LNCaP clone FGC (cell line): ENCODE data around the gene EPHA5.
"Not testable (repeated sequence)": the region's sequence is repeated elsewhere in the genome, so short reads cannot be mapped to it uniquely, and the experiment has no call there.

Source experiments
- DNase-seq: peaks from one replicate; pipeline ENCODE4 v3.0.0-alpha.2; 2011; ENCODE audit warnings: low read depth
- H3K4me3 ChIP-seq: 2 replicates; pipeline ENCODE4 v1.5.1; 2011; ENCODE audit warnings: mild to moderate bottlenecking, low read depth, low read length, control low read depth
- TF ChIP-seq, protein P1 (sequence below): IDR thresholded peaks from 2 replicates; pipeline ENCODE4 v1.5.1; 2012; ENCODE audit warnings: mild to moderate bottlenecking; ENCODE audit not compliant: control insufficient read depth, insufficient read depth; ENCODE audit errors: extremely low read depth

The EPHA5 gene

GRCh38 chr4:65340382-65341109 is 329.7 kb downstream of the EPHA5 start:
- DNase-seq: no peak
- TF ChIP-seq, protein P1, sequence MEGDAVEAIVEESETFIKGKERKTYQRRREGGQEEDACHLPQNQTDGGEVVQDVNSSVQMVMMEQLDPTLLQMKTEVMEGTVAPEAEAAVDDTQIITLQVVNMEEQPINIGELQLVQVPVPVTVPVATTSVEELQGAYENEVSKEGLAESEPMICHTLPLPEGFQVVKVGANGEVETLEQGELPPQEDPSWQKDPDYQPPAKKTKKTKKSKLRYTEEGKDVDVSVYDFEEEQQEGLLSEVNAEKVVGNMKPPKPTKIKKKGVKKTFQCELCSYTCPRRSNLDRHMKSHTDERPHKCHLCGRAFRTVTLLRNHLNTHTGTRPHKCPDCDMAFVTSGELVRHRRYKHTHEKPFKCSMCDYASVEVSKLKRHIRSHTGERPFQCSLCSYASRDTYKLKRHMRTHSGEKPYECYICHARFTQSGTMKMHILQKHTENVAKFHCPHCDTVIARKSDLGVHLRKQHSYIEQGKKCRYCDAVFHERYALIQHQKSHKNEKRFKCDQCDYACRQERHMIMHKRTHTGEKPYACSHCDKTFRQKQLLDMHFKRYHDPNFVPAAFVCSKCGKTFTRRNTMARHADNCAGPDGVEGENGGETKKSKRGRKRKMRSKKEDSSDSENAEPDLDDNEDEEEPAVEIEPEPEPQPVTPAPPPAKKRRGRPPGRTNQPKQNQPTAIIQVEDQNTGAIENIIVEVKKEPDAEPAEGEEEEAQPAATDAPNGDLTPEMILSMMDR: no peak
- no peak overlapping the region for H3K4me3 ChIP-seq

DNA sequence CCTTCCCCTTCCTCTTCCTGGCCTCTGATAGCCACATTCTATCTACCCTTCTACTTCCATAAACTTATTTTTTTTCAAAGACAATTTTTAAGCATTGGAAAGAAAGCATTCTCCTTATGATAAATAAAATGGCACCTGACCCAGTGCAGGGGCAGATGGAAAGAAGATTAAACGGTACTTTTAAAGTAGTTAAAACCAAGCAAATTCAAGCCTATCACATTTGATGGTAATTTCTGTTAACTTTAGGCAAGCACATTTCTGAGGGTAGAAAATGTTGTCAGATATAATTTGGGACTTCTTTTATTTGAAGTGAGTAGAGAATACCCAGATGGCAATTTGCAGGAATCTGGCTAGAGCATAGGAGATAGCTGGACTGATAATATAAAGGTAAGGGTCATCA is 332.9 kb downstream of the EPHA5 start:
- TF ChIP-seq, protein P1: no peak
- H3K4me3 ChIP-seq: no peak overlapping the region
- DNase-seq: no peak

DNA sequence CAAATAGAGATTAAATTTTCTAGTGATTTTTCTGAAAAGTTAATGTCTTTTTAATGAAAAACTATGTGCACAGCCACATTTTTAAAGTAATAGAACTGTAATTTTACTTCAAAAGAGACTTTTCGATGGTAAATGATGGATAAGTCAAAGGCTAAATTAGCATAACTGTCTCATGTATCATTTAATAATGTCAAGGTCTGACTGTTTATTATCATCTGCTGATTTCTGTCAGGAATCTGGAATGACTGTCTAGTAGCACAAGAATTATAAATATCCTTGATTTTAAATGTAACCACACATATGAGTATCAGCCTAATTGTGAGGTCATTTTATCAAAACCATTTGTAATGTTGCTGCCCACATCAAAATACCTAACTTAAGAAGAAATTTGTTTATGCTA is 333.8 kb downstream of the EPHA5 start:
- TF ChIP-seq, protein P1: no peak
- no peak overlapping the region for H3K4me3 ChIP-seq
- no peak for DNase-seq

GRCh38 chr4:65316534-65316933 is 353.8 kb downstream of the EPHA5 start:
- no peak for DNase-seq
- TF ChIP-seq, protein P1: no peak

GRCh38 chr4:65311120-65311519 is 359.2 kb downstream of the EPHA5 start:
- TF ChIP-seq, protein P1: no peak
- H3K4me3 ChIP-seq: no peak overlapping the region
- DNase-seq: no peak

More at GRCh38 chr4:65316534-65316933, 353.8 kb downstream of the EPHA5 start:
- H3K4me3 ChIP-seq: no peak overlapping the region

GRCh38 chr4:65310586-65310985 is 359.7 kb downstream of the EPHA5 start:
- no peak for DNase-seq
- H3K4me3 ChIP-seq: no peak overlapping the region

GRCh38 chr4:65308626-65309025 is 361.7 kb downstream of the EPHA5 start:
- DNase-seq, H3K4me3 ChIP-seq: not testable (repeated sequence)

More at GRCh38 chr4:65310586-65310985, 359.7 kb downstream of the EPHA5 start:
- TF ChIP-seq, protein P1: no peak
